Ramos (cell line): ENCODE measurements around the gene SOD3.

Source experiments
- in situ Hi-C: fragments of 300-500 bp; cut with MboI; formaldehyde crosslinking; loops from one replicate; pipeline ENCODE4 v1.14.3; 2022; ENCODE audit warnings: low sequenced_read_pairs; ENCODE audit not compliant: unreplicated experiment

The SOD3 gene, protein sequence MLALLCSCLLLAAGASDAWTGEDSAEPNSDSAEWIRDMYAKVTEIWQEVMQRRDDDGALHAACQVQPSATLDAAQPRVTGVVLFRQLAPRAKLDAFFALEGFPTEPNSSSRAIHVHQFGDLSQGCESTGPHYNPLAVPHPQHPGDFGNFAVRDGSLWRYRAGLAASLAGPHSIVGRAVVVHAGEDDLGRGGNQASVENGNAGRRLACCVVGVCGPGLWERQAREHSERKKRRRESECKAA

DNA sequence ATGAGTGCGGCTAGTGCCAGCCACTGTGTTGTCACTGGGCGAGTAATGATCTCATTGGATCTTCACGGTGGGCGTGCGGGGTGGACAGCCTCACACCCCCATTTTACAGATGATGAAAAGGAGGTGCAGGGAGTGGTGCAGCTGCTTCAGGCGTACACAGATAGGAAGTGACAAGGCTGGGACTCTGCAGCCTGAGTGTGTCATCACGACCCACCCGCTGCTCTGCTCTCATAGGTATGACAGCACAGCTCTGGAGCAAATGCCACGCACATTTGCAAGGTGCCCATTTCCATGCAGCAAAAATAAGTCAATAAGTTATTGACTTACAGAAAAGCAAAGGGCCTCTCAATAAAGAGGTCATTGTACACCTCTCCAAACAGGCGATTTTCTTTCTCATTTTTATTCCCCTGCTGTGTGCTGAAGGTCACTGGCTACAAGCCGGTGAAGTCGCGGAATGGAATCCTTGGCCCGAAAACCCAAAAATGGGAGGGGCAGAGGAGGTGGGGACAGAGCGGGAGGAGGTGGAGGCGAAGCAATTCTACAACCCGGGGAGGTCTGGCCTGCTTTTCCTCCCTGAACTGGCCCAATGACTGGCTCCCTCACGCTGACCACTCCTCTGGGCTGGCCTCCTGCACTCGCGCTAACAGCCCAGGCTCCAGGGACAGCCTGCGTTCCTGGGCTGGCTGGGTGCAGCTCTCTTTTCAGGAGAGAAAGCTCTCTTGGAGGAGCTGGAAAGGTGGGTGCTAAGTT, at the start of gene SOD3:
TSS of gene SOD3 (plus strand) at position 658 of the 750 bp plus-strand sequence. CDS start 3,949 bp downstream, outside the sequence.
- in situ Hi-C loops, result no loop called here

DNA sequence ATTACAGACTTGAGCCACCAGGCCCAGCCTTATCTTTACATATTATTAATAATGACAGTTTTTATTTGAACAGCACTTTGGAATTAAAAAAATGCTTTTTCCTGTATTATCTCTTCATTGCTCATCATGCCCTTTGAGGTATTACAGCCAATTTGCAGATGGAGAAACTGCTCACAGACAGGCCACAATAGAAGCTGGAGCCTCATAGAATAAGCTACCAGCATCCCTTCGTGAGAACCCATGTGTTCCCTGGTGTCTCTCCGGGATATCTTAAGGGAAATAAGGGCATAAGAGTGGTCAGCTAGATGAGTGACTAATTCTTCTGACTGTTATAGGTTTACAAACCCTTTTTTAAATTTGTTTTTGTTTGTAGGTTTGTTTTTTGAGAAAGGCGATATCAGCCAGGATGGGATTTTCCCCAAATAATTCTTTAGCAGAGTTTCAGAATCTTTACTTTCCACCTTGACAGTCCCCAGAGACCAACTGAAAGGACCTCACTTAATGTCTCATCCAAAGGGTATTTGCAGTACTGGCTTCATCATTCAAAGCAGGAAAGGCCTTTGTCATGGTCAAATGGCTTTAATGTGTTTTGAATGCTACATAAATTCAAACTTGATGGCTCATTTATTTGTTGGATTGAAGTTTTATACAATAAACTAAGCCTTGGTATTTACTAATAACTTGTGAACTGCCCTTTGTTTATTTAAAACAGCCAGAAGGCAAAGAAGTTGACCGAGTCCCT, 48.0 kb upstream of the SOD3 start:
- in situ Hi-C loops, result no loop called here

DNA sequence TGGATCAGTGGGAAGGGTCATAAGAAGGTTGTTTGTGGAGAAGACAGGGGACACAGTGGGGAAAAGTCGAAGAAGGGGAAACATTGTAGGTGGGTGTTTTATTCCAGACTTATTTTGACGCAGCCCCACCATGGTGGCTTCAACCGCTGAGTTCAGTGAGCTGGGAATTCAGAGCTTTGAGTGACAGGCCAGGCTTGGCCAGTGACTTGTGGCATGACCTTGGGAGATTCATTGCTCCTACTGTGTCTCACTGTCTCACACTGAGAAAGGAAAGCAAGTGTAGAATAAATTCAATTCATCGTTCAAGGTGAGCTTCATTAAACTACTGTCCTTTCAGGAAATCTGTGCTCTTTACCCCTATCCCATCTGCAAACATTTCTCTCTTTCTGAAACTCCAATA, 47.4 kb upstream of the SOD3 start:
- in situ Hi-C loops, result no loop called here

DNA sequence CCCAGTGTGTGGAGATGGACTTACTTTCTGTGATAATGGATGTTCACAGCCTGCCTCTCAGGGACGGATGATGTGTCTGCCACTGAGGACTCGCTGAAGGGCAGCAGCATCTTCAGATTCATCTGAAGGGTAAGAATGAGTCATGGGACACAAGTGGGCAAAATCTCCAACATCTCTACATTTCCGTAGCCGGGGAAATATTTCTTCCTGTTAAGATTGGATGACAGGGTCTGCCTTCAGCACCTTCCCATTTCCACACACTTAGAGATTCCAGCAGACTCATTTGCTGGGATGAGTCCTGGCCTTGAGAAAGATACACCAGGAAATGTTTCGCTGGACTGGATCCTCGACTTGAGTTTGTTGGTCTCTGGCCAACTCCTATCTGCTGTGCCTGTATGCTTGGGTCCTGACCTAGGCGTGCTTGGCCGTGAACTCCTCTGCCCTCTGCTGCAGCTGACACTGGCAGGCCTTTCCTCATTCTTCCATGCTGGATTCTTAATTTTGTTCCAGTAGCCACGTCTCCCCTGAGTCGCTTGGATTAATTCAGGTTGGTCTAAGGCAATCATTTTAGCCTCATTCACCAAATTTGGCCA, 46.5 kb upstream of the SOD3 start:
- in situ Hi-C loops, result no loop called here

- in situ Hi-C loops, result no loop called here
These were observed 45.3 kb upstream of the SOD3 start for GRCh38 chr4:24750106-24750505.

- in situ Hi-C loops, result no loop called here
These were observed 43.3 kb upstream of the SOD3 start for GRCh38 chr4:24751926-24752539.

- in situ Hi-C loops, result no loop called here
These were observed 41.9 kb upstream of the SOD3 start for GRCh38 chr4:24753519-24753918.

GRCh38 chr4:24754571-24754970, 40.8 kb upstream of the SOD3 start:
- in situ Hi-C loops, result no loop called here

DNA sequence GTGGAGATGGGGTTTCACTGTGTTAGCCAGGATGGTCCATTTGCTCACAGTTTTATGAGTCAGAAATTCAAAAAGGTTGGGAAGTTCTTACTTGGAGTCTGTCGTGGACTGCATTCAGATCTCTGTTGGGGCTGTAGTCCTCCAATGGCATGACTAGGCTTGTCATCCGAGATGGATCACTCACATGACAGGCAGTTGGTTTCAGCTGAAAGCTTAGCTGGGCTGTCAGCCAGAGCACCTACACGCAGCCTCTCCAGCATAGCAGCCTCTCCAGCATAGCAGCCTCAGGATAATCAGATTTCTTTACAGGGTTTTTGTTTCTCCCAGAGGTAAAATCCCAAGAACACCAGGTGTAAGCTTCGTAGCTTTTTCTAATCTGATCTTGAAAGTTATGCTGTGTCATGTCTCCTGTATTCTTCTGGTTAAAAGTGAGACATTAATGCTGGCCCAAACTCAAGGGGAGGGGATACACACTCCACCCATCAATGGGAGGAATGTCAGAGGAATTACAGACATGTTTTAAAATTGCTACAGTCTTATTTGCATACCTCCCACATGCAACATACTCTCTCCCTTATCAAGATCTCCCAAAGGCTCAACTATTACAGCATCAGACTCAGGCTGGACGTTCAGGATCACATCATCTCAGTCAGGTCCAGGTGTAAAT, 31.6 kb upstream of the SOD3 start:
- in situ Hi-C loops, result no loop called here

DNA sequence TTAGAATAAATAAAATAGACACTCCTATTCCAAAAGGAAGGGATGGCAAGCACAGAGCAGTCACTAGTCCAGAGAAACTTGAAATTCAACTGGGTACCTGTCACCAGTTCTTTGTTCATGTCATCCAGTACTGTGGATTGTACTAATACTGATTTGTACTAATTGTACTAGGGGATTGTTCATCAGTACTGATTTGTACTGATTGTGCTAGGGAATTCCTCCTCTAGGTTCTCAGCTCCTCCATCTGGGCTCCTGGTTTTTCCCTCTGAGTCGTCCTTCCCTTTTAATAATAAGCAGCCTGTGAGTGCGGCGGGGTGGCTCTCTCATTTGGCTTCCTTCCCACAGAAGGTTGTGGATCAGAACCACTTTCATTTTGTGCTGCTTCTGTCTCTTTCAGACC, 31.0 kb upstream of the SOD3 start:
- in situ Hi-C loops, result no loop called here

GRCh38 chr4:24765376-24765988, 29.9 kb upstream of the SOD3 start:
- in situ Hi-C loops, result no loop called here

DNA sequence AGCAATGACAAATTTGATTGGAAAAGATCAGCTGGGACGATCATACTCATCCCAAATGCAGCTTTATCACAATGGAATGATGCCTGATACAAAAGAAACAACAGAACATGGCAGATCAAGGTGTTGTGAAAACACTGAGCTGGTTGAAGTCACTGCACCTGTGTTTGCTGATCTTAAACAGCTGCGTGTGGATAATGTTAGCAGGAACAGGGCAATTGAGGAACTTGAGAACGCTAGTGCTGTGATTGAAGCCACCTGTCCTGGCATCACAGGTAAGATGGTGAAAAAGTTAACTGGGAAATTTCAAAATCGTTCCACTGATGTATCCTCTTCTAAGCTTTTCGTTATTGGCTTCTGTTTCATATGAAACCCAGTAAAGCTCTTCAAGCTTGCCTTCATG, 27.4 kb upstream of the SOD3 start:
- in situ Hi-C loops, result no loop called here

DNA sequence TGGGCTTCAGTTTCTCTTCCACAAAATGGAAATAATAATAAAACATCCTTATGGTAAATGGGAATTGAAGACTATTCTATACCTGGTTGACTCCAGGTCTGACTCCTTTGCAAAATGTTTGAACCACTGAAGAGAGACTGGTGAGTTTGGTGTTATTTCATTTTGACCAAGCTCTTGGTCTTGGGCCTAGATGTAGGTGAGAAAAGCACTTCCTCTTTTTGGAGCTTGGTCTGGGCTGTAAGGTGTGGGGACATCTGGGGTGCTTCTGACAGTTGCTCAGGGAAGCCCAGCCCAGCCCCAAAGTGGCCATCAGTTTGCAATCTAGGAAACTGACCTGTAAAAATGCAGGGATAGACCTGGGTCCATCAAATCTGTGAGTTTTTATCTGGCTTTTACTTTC, 26.8 kb upstream of the SOD3 start:
- in situ Hi-C loops, result no loop called here

DNA sequence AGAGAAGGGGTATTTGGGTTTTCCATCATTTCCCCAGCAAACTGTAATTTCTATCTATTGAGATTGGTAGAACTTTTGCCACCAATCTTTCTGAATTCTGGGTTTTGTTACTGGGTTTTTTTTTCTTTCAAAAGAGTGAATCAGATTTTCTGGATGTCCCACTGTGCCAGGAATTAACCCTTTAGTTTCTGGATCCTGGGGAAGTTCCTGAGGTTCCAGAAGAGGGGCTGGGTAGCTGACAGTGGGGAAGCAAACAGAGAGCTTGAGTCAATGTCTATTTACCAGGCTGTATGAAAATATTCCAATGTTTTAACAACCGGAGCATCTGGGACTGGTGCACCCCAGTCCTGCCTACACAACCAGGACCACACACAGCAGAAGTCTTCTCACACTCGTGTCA, 25.8 kb upstream of the SOD3 start:
- in situ Hi-C loops, result no loop called here

DNA sequence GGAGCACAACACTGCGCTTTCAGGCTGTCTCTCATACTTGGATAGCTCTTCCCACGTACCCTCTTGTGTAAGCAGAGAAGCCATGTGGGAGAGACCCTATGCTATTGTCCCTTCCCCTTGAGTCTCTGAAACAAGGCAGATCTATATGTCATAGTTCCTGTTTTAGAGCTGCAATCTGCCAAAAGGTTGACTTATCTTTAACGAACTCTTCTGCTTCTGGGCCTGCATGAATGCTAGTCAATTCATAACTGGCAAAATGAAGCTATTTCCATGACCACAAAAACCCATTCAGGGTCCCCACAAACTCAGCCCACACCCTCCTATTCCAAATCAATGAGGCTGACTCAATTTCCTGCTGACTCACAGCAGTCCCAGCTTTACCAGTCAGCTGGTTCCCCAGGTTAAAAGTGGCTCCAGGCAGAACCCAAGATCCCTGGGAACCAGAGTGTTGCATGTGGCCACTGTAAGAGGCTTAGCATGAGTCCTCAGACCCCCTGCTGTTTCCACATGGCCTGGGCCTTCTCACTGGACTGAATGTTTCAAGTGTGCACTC, 25.3 kb upstream of the SOD3 start:
- in situ Hi-C loops, result no loop called here

DNA sequence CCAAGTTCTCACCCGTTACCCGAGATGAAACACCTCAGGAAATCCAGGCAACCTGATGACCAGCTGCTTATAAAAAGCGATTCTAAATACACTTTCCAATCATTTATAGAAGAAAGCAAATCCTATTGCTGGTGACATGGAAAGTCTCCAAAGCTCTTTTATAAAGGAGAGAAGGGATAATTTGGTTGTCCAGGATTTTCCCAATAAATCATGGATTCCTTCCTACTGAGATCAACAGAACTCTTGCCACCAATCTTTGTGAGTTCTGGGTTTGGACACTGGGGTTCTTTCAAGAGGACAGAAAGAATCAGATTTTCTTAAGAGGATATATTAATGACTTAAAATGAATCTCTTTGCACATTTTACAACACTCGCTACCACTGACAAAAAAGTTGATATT, 24.7 kb upstream of the SOD3 start:
- in situ Hi-C loops, result no loop called here

DNA sequence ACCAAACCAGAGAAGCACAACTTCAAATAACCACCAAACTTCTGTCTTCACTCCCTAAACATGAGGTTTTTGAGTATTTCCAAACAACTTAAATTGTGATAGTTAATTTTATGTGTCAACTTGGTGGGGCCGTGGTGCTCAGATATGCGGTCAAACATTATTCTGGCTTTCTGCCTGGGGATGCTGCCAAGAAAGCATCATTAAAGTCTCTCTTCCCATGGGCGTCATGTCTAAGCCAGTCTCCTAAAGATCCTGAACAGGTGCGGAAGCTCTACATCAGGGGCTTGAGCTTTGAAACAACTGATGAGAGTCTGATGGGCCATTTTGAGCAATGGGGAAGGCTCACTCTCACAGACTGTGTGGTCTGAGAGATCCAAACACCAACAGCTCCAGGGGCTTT, 24.1 kb upstream of the SOD3 start:
- in situ Hi-C loops, result no loop called here

GRCh38 chr4:24772061-24772705, 23.2 kb upstream of the SOD3 start:
- in situ Hi-C loops, result no loop called here

DNA sequence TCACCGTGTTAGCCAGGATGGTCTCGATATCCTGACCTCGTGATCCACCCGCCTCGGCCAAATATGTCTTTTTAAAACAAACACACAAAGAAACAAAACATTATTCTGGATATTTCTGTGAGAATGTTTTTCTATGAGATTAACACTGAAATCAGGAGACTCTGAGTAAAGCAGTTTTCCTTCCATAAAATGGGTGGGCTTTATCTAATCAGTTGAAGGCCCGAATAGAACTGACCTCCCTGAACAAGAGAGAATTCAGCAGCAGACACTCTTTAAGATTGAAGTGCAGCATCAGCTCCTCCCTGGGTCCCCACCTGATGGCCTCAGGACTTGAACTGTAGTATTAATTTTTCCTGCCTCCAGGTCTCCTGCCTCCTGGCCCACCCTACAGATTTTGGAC, 22.4 kb upstream of the SOD3 start:
- in situ Hi-C loops, result no loop called here
